Pons (tissue), 1 donor: Measurements from ENCODE around the gene SIRT3.
A peak's percentile ranks its signal among the peaks of the same experiment; 100 is the strongest.

Experiments
- DNase-seq: peaks from one replicate; pipeline ENCODE4 v3.0.0-alpha.2; 2016; ENCODE audit warnings: low spot score

Gene SIRT3

GRCh38 chr11:270451-271318 is 34.5 kb upstream of the SIRT3 start:
- DNase-seq = no peak

GRCh38 chr11:269146-269890 is 33.2 kb upstream of the SIRT3 start:
- DNase-seq = peak; percentile 80

DNA sequence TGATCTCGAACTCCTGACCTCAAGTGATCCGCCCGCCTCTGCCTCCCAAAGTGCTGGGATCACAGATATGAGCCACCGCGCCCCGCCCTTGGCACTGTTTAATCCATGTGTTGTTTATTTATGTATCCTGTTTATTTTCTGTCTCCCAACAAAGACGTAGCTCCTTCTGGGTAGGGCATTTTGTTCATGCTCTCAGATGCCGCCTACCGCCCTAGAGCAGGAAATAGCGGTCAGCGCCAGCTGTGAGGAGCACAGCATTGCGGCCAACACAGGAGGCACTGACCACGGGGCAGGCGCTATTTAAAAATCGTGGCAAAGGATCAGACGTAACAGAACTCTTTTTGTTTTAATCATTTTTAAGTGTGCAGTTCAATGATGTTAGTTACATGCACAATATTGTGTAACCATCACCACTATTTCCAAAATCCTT is 32.6 kb upstream of the SIRT3 start:
- peak; percentile 62 for DNase-seq

DNA sequence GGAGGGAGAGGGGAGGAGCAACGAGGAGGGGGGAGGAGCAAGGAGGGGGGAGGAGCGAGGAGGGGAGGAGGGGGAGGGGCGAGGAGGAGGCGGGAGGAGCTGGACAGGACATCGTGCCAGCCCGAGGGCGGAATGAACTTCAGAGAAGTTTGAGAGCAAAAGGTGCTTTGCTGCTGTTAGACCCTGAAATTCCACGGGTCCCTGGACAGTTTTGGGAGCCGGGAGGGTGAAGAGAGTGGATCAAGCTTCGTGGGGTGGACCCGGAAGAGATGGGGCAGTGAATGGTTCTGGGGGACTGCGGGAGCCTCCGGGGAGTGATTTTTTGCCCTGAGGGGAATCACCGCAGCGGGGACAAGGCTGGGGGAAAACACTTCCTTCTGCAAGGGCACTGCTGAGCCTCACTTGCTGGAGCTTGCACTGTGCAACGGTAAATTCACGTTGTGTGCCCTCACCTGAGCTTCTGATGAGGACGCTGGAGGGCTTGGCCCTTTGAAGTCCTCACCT is 31.4 kb upstream of the SIRT3 start:
- DNase-seq = no peak

DNA sequence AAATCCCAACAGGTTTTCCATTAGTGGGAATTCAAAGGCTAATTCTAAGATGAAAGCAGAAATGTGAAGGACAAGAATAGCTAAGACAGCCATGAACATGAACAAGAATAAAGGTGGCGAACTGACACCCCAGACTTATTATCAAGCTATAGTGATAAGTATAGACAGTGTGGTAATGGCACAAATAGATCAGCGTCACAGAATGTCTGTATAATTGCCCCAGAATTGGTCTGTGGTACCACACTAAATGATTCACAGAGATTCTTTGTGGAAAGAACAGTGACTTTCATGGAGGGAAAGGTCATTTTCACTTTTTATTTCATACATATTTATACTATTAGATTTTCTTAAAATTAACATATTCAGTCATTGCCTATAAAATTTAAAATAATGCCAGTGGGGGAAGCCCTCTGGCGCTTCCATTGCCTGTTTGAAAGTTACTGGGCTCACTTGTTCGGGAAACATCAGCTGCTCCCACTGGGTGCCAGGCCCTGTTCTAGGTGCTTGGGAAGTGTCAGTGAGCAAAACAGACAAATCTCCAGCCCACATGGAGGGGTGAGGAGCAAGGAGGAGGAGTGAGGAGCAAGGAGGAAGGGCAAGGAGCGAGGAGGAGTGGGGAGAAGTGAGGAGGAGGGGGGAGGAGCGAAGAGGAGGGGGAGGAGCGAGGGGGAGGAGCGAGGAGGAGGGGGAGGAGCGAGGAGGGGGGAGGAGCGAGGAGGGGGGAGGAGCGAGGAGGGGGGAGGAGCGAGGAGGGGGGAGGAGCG is 30.7 kb upstream of the SIRT3 start:
- DNase-seq = peak; percentile 7

- DNase-seq = no peak
Measured at GRCh38 chr11:261624-262023, 25.5 kb upstream of the SIRT3 start.

DNA sequence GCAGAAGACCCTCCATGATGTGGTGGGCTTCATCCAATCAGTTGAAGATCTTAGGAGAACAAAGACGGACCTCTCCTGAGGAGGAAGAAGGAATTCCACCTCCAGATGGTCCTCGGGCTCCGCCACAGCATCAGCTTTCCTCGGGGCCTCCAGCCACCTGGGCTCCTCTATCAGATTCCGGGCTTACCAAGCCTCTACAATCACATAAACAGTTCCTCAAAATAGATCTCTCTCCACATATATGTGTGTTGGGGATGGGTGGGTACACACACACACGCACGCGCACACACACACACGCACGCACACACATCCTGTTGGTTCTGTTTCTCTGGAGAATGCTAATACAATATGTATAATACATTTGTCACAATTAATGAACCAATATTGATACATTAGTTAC is 23.3 kb upstream of the SIRT3 start:
- no peak for DNase-seq

- no peak for DNase-seq
Measured at GRCh38 chr11:257766-258493, 21.8 kb upstream of the SIRT3 start.

GRCh38 chr11:256952-257737 is 21.0 kb upstream of the SIRT3 start:
- DNase-seq = no peak

DNA sequence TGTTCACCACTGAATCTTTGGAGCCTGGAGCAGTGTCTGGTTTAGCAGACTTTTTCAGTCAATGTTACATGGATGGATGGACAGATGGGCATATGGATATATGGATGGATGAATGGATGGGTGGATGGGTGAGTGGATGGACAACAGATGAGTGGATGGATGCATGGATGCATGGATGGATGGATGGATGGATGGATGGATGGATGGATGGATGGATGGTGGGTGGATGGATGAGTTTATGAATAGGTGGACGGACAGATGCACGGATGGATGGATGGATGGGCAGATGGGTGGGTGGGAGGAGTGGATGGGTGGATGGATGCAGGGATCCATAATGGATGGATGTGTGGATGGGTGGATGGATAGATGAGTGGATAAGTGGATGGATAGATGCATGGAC is 19.7 kb upstream of the SIRT3 start:
- no peak for DNase-seq

GRCh38 chr11:255176-255575 is 19.0 kb upstream of the SIRT3 start:
- no peak for DNase-seq

DNA sequence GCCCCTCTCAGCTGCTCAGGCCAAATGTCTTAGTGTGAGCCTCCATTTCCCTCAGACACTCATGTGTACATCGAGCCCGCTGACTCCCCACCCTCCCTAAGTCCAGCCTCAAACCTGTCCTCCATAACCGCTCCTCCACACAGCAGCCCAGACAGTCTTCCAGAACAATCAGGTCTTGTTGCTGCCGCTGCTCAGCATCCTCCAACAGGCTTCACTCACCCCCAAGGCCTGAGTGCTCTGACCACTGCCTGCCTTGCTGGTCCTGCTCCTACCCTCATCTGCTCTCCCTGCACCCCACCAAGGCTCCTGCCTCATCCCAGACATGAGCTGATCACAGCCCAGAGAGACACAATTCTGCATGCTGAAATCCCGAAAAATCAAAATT is 17.7 kb upstream of the SIRT3 start:
- DNase-seq = no peak

- DNase-seq = no peak
Measured at GRCh38 chr11:253160-253885, 17.2 kb upstream of the SIRT3 start.

GRCh38 chr11:252666-253065 is 16.5 kb upstream of the SIRT3 start:
- DNase-seq = no peak

- DNase-seq = no peak
Measured at GRCh38 chr11:251550-251949, 15.4 kb upstream of the SIRT3 start.

DNA sequence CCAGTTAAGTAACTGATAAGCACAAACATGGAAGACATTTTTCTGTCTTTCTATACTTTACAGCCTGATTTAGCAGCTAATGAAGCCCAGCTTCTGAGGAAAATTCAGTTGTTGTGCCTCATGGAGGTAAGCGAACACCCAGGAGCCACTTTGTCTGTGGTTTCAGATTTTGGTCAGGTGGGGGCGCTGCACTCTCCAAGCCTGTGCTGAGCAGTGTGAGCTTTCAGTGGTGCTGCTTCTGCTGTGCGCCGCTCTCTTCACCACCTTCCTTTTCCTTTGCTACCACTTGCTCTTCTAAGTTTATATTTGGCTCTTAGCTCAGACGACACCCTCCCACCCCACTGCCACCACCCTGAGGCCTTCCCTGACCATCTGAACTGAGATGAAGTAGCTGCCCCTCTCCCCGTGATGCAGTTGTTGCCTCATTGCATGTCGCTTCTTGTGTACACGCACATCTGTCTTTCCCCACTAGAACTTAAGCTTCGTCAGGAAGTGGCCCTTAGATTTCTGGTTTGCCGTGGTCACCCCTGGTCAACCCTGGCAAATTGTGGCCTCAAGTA is 14.7 kb upstream of the SIRT3 start:
- DNase-seq = peak; percentile 30

DNA sequence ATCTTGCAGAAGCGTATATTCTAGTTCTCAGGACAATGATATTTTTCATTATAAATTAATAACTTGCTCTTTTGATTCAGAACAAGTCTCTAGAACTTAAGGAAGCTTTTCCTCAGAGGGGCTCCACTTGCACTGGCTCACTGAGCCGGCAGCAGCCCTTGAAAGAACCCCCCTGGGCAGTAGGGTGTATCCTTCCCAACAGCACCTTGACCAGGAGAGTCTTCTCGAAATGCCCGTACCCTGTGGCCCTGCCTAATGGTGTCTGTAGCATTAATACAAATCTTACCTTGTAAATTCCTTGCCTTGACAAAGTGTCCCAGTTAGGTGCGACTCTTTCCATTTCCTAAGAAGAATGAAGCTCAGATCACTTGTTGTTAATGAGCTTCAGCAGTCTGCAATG is 14.1 kb upstream of the SIRT3 start:
- DNase-seq = no peak

GRCh38 chr11:249062-249461 is 12.9 kb upstream of the SIRT3 start:
- DNase-seq = no peak

DNA sequence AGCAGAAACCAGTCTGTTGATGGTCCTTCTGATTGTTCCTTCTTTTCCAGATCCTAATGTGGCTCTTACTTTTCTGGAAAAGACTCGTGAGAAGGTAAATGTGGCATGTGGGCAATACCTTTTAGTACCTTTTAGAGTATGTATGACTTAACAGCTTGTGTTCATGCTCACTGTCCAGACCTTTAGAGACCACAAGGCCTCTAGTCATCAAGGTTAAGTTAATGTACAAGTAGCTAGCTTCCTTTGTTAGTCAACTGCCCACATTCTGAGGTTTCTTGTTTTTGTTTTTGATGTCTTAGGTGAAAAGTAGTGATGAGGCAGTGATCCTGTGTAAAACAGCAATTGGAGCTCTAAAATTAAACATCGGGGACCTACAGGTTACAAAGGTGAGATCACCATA is 8.2 kb upstream of the SIRT3 start:
- DNase-seq = no peak

GRCh38 chr11:241634-242033 is 5.5 kb upstream of the SIRT3 start:
- DNase-seq = no peak
